ENCODE data around the gene IGSF3. TPM values are rescaled to one million over a fixed set of nuclear protein-coding genes. Genes with fewer than 3 reads are reported as not detected.
A peak's percentile ranks its signal among the peaks of the same experiment; 100 is the strongest.
"Not testable (repeated sequence)": the region's sequence is repeated elsewhere in the genome, so short reads cannot be mapped to it uniquely, and the experiment has no call there.

IGSF3 gene
- total and polyA plus RNA-seq, 2 donors: 6.3 to 32.5 TPM

DNA sequence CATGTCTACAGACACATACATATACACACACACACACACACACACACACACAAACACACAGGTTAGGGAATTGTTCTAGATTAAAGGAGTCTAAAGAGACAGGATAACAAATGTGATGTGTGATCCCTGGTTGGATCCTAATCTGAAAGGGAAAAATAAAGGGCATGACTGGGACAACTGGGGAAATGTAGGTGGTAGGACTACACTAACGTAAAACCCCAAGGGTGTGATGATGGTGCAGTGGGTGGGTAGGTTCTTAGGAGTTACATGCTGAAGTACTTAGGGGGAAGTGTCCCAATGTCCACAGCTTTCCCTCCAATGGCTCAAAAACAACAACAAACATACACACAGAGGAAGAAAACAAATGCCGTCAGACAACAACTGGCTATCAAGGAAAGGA, 68.2 kb downstream of the IGSF3 start:
- not testable (repeated sequence) for H3K27ac ChIP-seq (ENCODE audit: low read depth); H3K36me3 ChIP-seq (ENCODE audit: insufficient read depth); H3K4me3 ChIP-seq (ENCODE audit: low read depth, low read length); H3K4me1 ChIP-seq (ENCODE audit: insufficient read depth); DNase-seq (ENCODE audit: extremely low spot score)
- 83% methylated on average over 2 of the region's 2 CpGs for WGBS

DNA sequence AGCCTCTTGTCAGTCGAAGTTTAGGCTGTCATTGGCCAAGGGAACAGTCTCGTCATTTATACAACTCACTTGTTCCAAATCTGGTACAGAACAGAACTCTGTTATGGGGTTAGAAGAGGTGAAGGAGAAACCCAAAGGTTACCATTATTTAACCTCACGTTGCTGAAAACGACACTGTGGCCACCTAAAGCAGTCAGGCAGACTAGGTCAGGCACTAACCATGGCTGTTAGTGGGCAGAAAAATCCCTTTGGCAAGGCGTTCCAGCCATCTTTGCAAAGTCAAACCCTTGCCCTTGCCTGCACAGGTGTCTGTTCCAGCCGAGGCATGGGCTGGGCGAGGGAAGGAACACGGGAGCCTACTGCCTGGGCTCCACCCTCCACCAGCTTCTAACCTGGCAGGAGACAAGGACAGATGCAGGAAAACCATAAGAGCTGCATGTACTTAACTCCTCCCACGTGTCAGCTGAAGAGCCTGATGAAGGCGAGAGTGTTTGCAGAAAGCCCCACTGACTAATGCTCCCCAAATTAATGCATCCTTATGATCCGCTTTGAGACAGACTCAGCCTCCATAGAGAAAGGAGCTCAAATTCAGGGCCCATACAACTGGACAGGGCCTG, 69.0 kb downstream of the IGSF3 start:
- not testable (repeated sequence) for H3K4me1 ChIP-seq (ENCODE audit: insufficient read depth); H3K36me3 ChIP-seq (ENCODE audit: insufficient read depth); H3K27ac ChIP-seq (ENCODE audit: low read depth); DNase-seq (ENCODE audit: extremely low spot score); H3K4me3 ChIP-seq (ENCODE audit: low read depth, low read length)
- WGBS: 87% methylated on average over 11 of the region's 11 CpGs

DNA sequence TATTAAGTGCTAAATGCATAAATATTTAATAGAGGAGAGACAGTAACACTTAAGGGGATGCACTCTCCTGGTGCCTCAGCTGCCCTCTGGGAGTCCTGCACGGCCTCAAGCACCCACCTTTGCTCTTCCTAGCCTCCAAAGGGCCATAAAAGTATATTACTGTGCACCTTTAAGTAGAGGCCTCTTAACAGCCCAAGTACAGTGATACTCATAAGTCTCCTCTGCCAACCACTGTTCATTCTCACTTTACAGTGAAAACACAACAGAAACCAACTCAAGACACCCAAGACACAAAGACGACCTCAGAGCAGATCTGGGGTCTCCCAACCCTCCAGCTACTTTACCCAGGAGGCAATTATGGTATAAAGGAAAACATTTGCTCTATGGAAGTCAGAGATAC, 70.1 kb downstream of the IGSF3 start:
- H3K36me3 ChIP-seq (ENCODE audit: insufficient read depth); H3K4me3 ChIP-seq (ENCODE audit: low read depth, low read length); H3K4me1 ChIP-seq (ENCODE audit: insufficient read depth); H3K27ac ChIP-seq (ENCODE audit: low read depth); DNase-seq (ENCODE audit: extremely low spot score): not testable (repeated sequence)
- WGBS: 59% methylated on average over 2 of the region's 2 CpGs

DNA sequence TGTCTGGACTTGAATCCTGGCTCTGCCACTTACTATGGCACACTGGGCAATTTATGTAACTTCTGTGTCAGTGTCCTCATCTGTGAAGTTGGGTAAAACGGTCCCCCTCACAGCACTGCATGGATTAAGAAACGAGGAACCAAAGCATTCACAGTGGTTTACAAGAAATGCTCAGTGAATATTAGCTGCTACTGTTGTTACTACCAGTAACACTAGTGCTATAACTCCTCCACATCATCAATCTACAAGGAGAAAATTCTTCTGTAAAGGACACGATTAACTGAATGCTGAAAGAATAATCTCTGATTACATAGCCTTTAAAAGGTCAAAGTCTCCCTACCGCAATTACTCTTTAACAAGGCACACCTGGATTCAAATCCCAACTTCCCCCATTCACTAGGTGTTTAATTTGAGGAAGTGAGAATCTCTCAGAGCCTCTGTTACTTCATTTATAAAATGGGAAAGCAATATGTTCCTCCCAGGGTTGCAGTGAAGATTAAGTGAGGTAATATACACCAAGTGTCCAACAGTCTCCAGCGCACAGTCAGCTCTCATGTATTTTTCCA, 70.7 kb downstream of the IGSF3 start:
- 86% methylated on average over 5 of the region's 5 CpGs for WGBS

DNA sequence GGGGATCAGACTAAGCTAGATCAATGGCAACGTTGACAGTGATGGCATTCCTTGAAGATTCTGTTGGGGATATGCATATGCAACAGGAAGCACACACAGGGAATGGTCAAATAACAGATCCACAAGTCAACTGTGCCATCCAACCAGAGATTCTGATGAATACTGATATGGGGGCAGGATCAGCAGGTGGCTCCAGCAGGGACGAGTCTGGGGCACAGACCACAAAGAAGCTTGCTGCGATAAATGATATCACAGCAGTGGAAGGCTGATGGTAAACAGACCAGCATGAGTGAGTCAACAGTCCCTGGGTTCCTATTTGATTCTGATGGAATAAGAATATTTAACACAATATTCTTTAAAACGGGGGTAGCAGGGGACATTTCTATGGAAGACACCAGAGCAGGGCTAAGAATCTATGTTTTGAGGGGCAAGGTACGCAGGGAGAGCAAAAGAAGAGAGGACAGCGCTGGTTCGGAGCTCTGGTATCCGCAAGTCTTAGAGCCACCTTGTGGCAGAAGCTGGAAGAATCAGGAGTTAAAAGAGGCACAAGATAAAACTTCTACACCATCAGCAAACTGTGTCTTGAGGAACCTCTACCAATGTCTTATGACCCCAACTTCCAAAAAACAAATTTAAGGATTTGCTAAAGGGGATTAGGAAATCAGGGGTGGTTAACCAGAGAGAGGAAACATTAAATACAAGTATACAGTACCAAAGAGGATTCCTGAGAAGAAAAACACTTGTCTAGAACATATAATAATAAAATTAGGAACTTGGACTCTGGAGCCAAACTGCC, 71.4 kb downstream of the IGSF3 start:
- H3K4me3 ChIP-seq (ENCODE audit: low read depth, low read length); DNase-seq (ENCODE audit: extremely low spot score); H3K4me1 ChIP-seq (ENCODE audit: insufficient read depth); H3K36me3 ChIP-seq (ENCODE audit: insufficient read depth): not testable (repeated sequence)
- H3K27ac ChIP-seq (ENCODE audit: low read depth): peak overlapping the region; percentile 23
- 15% methylated on average over 8 of the region's 8 CpGs for WGBS

More for the DNA sequence above, 70.7 kb downstream of the IGSF3 start:
- H3K4me3 ChIP-seq (ENCODE audit: low read depth, low read length); H3K4me1 ChIP-seq (ENCODE audit: insufficient read depth); H3K36me3 ChIP-seq (ENCODE audit: insufficient read depth); H3K27ac ChIP-seq (ENCODE audit: low read depth); DNase-seq (ENCODE audit: extremely low spot score): not testable (repeated sequence)

DNA sequence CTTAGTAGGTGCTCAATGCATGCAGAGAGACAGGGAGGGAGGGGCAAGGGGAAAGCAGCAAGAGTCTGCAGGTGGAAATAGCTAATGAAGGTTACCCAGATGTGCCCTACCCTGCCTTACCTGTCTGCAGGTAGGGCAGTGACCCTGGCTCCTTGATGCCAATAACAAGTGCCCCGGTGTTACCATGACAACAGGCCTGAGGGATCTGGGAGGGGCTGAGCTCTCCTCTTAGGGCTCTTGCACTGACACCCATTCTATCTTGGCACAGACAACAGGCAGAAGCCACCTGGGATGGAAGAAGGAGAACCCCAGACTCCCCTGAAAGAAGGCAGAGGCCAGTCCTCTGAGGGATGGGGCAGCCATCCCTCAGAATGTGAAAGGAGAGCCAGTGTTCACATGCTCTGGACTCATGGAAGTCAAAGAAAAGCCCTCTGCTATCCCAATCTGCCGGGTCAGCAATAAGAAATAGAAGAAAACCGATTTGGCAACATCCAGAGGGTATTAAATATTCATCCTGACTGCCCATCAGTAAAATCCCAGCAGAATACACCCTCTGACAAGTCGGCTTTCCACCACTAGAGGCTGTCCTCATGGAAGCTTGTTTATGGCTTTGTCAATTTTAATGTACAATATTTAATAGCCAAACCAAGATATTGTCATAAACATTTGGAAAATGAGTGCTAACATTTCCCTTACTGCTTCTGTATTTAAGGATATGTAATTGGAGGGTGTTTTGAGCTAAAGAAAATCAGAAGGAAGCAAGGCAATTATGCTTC, 72.3 kb downstream of the IGSF3 start:
- not testable (repeated sequence) for H3K36me3 ChIP-seq (ENCODE audit: insufficient read depth); H3K4me3 ChIP-seq (ENCODE audit: low read depth, low read length); H3K27ac ChIP-seq (ENCODE audit: low read depth); DNase-seq (ENCODE audit: extremely low spot score); H3K4me1 ChIP-seq (ENCODE audit: insufficient read depth)
- 83% methylated on average over 4 of the region's 4 CpGs for WGBS

DNA sequence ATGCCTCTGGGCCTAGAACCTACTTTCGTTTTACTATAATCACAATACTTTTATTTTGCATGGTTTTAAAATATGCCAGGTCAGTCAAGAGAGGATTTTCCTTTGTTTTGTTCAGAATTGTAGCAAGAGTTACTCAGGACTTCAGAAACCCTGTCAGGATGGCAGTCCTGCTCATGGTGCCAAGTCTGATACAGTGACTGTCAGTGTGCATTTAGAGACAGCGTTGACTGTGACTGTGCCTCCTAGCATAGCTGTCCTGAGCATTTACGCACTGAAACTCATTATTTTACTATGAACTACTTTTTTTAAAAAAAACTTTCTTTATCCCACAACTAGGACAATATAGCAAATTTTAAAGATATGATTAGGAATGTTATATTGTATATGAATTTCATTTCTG, 73.6 kb downstream of the IGSF3 start:
- H3K27ac ChIP-seq (ENCODE audit: low read depth); H3K4me3 ChIP-seq (ENCODE audit: low read depth, low read length); H3K4me1 ChIP-seq (ENCODE audit: insufficient read depth); DNase-seq (ENCODE audit: extremely low spot score); H3K36me3 ChIP-seq (ENCODE audit: insufficient read depth): not testable (repeated sequence)
- 97% methylated on average over 3 of the region's 3 CpGs for WGBS

DNA sequence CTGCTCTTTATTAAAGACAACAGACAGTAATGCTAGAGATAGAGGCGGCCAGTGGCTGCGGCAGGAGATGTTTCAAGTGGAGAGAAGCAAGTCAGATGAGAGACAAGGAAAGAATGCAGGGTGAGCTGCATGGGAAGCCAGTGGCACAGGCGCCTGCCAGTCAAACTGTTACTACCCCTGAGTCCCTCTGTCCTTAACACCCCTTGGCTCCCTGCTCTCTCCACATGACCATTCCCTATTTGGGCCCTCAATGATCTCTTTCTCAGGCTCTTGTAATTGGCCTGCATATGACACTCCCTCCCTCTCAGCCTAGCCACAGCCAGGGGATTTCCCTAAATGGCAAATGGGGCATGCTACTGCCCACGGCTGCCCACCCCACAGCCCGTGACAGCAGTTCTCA, 74.1 kb downstream of the IGSF3 start:
- not testable (repeated sequence) for H3K27ac ChIP-seq (ENCODE audit: low read depth); H3K36me3 ChIP-seq (ENCODE audit: insufficient read depth); H3K4me3 ChIP-seq (ENCODE audit: low read depth, low read length); H3K4me1 ChIP-seq (ENCODE audit: insufficient read depth); DNase-seq (ENCODE audit: extremely low spot score)
- WGBS: 96% methylated on average over 4 of the region's 5 CpGs

DNA sequence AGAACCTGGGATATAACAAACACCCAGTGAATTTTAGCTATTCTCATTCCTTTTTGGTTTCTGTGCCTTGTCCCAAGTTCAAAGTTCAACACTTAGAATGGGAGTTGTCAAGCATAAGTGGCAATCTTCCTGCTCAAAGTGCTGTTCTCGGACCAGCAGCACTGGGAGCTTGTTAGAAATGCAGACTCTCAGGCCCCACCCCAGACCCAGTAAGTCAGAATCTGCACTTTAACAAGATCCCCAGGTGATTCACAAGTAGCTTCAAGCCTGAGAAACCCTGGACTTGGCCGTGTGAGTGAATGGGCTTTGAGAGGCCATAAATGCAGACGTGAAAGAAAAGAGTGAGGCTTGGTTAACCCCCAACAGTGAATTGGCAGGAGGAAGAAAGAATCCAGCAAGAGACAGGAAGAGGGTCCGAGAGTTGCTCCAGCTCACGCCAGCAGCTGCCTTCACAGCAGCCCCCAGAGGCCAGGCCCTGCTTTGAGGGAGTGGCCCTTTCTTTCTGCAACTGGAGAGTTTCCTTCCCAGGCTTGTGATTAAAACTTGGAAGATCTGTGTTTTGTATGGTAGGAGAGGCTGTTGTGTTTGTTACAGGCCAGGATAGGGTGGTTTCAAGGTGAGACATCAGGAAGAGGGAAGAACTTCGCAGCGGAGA, 75.5 kb downstream of the IGSF3 start:
- DNase-seq (ENCODE audit: extremely low spot score); H3K27ac ChIP-seq (ENCODE audit: low read depth): not testable (repeated sequence)

DNA sequence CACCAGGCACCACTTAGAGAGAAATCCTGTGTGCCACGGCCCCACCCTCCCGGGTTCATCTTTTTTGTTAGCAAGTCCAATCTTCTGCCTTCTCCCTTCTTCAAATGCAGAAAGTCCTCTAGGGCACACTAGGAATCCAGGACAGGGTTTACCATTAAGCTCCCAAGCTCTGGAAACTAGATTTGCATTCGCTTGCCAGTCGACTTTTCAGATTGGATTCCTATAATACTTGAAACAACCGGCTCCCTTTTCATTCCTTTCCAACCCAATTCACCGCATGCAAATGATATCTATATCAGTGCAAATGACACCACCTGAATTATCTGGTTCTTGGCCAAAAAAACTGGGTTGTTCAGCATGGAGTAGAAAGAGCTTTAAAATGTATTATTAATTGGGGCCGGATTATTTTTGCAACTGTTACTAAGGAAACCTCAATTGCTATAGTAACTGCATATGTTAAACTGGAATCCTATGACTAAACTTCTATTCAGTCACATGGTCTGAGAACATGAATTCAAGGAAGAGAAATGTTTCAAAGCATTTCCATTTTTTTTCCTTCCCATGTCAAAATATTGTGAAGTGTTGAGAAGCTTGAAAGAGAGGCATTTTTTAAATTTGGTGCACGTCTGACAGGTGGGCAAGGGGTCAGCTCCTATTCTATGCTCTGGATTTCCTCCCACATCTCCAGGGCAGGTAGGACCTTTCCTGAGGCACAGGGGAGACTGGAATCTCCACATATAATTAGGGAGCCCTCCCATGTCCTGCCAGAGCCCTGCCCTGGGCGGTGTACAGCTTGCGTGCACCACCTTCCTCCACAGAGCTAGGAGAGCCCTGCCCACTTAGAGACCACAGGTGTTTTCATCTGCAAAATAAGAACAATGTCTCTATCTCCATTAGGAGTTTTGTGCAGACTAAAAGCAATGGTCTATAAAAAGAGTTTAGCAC, 76.3 kb downstream of the IGSF3 start:
- not testable (repeated sequence) for DNase-seq (ENCODE audit: extremely low spot score); H3K27ac ChIP-seq (ENCODE audit: low read depth); H3K4me3 ChIP-seq (ENCODE audit: low read depth, low read length); H3K36me3 ChIP-seq (ENCODE audit: insufficient read depth); H3K4me1 ChIP-seq (ENCODE audit: insufficient read depth)
- WGBS: 77% methylated on average over 5 of the region's 10 CpGs

More for the DNA sequence above, 75.5 kb downstream of the IGSF3 start:
- H3K36me3 ChIP-seq (ENCODE audit: insufficient read depth); H3K4me3 ChIP-seq (ENCODE audit: low read depth, low read length); H3K4me1 ChIP-seq (ENCODE audit: insufficient read depth): not testable (repeated sequence)
- WGBS: 81% methylated on average over 7 of the region's 7 CpGs

DNA sequence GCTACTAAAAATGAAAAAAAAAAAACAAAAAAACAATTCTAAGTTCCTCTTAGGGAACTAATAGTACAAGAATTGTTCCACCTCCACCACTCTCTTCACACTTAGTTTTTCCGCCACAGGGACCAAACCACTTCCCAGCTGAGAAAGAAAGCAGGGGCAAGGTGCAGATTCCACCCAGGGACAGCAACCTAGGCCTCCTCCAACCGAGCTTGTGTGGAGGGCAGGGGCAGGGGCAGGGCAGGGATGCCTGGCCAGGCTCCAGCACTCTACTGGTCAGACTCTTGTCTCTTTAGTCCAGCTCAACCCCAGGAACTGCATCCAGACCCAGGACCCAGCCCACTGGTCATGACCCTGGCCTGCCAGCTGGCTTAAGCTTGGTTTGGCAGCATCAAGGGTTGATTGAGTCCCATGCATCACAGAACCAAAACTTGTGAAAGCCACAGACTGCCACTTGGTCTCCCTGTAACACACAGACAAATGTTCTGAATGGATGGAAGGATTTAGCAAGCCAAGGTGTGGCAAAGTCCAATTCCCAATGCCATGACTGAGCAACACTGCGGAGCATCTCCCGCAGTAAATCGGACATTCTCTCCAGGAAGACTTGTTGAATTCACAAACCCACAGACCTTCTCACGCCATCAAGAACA, 77.1 kb downstream of the IGSF3 start:
- 93% methylated on average over 6 of the region's 6 CpGs for WGBS
- not testable (repeated sequence) for DNase-seq (ENCODE audit: extremely low spot score); H3K27ac ChIP-seq (ENCODE audit: low read depth); H3K4me1 ChIP-seq (ENCODE audit: insufficient read depth); H3K4me3 ChIP-seq (ENCODE audit: low read depth, low read length); H3K36me3 ChIP-seq (ENCODE audit: insufficient read depth)

DNA sequence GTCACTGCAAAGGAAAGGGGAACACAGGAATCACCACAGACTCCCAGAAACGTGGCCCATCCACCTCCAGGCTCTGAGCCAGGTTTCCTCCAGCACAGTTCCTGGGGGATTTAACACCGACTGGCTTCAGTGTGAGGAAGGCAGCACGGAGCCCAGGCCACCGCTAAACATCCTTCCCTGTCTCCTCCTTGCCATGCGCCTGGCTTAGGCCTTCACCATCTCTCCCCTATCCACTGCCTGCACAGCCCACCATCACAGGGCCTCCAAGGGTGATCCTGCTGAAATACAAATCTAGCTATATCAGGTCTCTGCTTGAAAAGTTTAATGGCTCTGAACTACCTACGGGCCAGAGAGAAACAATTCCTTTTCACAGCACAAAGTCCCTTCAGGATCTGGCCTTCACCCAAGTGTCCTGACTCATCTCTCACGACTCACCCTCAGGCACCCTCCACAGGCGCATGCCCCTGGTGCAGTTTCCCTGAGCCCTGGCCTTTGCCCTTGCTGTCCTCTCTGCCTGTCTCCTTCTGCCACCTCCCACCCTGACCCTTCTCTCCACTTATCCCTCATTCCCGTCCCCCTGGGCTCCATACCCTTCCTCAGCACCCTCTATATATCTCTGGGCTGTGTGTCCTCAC, 78.3 kb downstream of the IGSF3 start:
- not testable (repeated sequence) for H3K36me3 ChIP-seq (ENCODE audit: insufficient read depth); H3K4me3 ChIP-seq (ENCODE audit: low read depth, low read length); H3K4me1 ChIP-seq (ENCODE audit: insufficient read depth); H3K27ac ChIP-seq (ENCODE audit: low read depth); DNase-seq (ENCODE audit: extremely low spot score)
- 52% methylated on average over 9 of the region's 9 CpGs for WGBS

All from urinary bladder (tissue), 4 donors.